Endothelial cell of umbilical vein (primary cell): ENCODE results near the gene SPON1. TPM values are rescaled to one million over a fixed set of nuclear protein-coding genes. Genes with fewer than 3 reads are reported as not detected.

Source experiments
- BruUV-seq: library from RNA; stranded (reverse); fragments of 400-500 nt; replicated peaks from 2 replicates; lab custom pipeline; 2021; lab: Mats Ljungman, UMichigan
- CTCF ChIA-PET: fragments of 300-600, 350-600 bp; sonication (Branson Sonifier 250); formaldehyde crosslinking; loops from one replicate; lab custom pipeline; 2021; ENCODE audit warnings: antibody characterized with exemption, inconsistent platforms; lab: Charles Lee
- POLR2A ChIA-PET: fragments of 300-600, 350-600 bp; sonication (Branson Sonifier 250); formaldehyde crosslinking; loops from one replicate; lab custom pipeline; 2021; ENCODE audit warnings: antibody characterized with exemption, inconsistent platforms; lab: Charles Lee
- DNase-seq: peaks from one replicate; pipeline ENCODE4 v3.0.0-alpha.2; 2011; ENCODE audit warnings: low read depth, low spot score
- FAIRE-seq: peaks from 2 replicates; lab custom pipeline; 2011; peaks lifted over from hg19 to GRCh38; lab: Jason Lieb, UNC
- H2AFZ ChIP-seq: 2 replicates; pipeline ENCODE4 v1.6.0; 2012; ENCODE audit warnings: low read depth, low read length, control low read depth, inconsistent platforms
- H3K27ac ChIP-seq: 2 replicates; pipeline ENCODE4 v1.5.1; 2011; ENCODE audit warnings: low read depth, mild to moderate bottlenecking, control low read depth, low read length, moderate library complexity; ENCODE audit not compliant: insufficient read depth
- H3K27me3 ChIP-seq, 2 experiments: 2 replicates each; pipeline versions ENCODE4 v1.6.0 to v1.6.1; 2011; ENCODE audit warnings: low read length in 2 of 2, mixed read lengths in 1 of 2; ENCODE audit not compliant: control insufficient read depth in 2 of 2, insufficient read depth in 2 of 2
- H3K36me3 ChIP-seq, 2 experiments: 2 replicates in 1 of 2; 3 replicates in 1 of 2; pipeline ENCODE4 v1.5.1; 2011; ENCODE audit warnings: low read length in 2 of 2, mild to moderate bottlenecking in 1 of 2, moderate library complexity in 1 of 2; ENCODE audit not compliant: control insufficient read depth in 2 of 2, insufficient read depth in 2 of 2; ENCODE audit errors: extremely low read depth in 1 of 2
- H3K4me1 ChIP-seq: 3 replicates; pipeline ENCODE4 v1.5.1; 2011; ENCODE audit warnings: mild to moderate bottlenecking, low read length; ENCODE audit not compliant: control insufficient read depth, insufficient read depth; ENCODE audit errors: extremely low read depth
- H3K4me2 ChIP-seq: 2 replicates; pipeline ENCODE4 v1.6.1; 2011; ENCODE audit warnings: low read length, control low read depth, mixed read lengths; ENCODE audit not compliant: insufficient read depth
- H3K4me3 ChIP-seq, 3 experiments: fragments of 200-600 bp in 1 of 3; sonication (generic), shearing (Covaris generic) in 1 of 3; replicated peaks in 1 of 3; 2 replicates each; pipeline ENCODE4 v1.5.1; 2011 to 2016; ENCODE audit warnings: control low read depth in 3 of 3, low read length in 3 of 3, mild to moderate bottlenecking in 2 of 3, inconsistent platforms in 1 of 3, low read depth in 1 of 3, moderate library complexity in 1 of 3; ENCODE audit not compliant: insufficient read depth in 1 of 3
- H3K79me2 ChIP-seq: 2 replicates; pipeline ENCODE4 v1.6.0; 2012; ENCODE audit warnings: low read length, inconsistent platforms; ENCODE audit not compliant: control insufficient read depth, insufficient read depth
- H3K9ac ChIP-seq: replicated peaks from 2 replicates; pipeline ENCODE3; 2011; ENCODE audit warnings: low read length, control low read depth; ENCODE audit not compliant: insufficient read depth; ENCODE audit errors: extremely low read depth
- H3K9me1 ChIP-seq: replicated peaks from 3 replicates; pipeline ENCODE4 v1.6.0; 2011; ENCODE audit warnings: mild to moderate bottlenecking, low read length; ENCODE audit not compliant: control insufficient read depth, insufficient read depth; ENCODE audit errors: extremely low read depth
- H3K9me3 ChIP-seq: replicated peaks from 2 replicates; pipeline ENCODE4 v1.5.1; 2012; ENCODE audit warnings: low read length, inconsistent platforms; ENCODE audit not compliant: control insufficient read depth, insufficient read depth
- H4K20me1 ChIP-seq: replicated peaks from 2 replicates; pipeline ENCODE3; 2011; ENCODE audit warnings: mild to moderate bottlenecking, low read length; ENCODE audit not compliant: control insufficient read depth, insufficient read depth; ENCODE audit errors: extremely low read depth
- CTCF ChIP-seq, 2 donors: IDR thresholded peaks; 1 replicate in 1 of 2; 2 replicates in 1 of 2; pipeline ENCODE4 v1.5.1; 2011; ENCODE audit warnings: low read length in 2 of 2, mild to moderate bottlenecking in 2 of 2, moderate library complexity in 2 of 2, control low read depth in 1 of 2, inconsistent platforms in 1 of 2, low read depth in 1 of 2; ENCODE audit not compliant: insufficient read depth in 1 of 2; ENCODE audit errors: extremely low read depth in 1 of 2
- EZH2 ChIP-seq: IDR thresholded peaks from 2 replicates; pipeline ENCODE4 v1.6.1; 2012; ENCODE audit warnings: borderline replicate concordance, low read depth, mild to moderate bottlenecking, moderate library complexity, low read length, inconsistent platforms; ENCODE audit not compliant: severe bottlenecking
- FOS ChIP-seq: IDR thresholded peaks from 2 replicates; pipeline ENCODE4 v1.6.1; 2011; ENCODE audit warnings: mild to moderate bottlenecking, low read length, moderate library complexity, borderline replicate concordance; ENCODE audit not compliant: insufficient read depth
- GATA2 ChIP-seq: IDR thresholded peaks from 2 replicates; pipeline ENCODE4 v1.7.0; 2011; ENCODE audit warnings: low read depth, mild to moderate bottlenecking, moderate library complexity, mixed read lengths, low read length; ENCODE audit not compliant: insufficient read length, insufficient read depth
- JUN ChIP-seq: IDR thresholded peaks from 2 replicates; pipeline ENCODE4 v1.6.1; 2011; ENCODE audit warnings: borderline replicate concordance, low read depth; ENCODE audit not compliant: insufficient read length, insufficient read depth
- MAX ChIP-seq: IDR thresholded peaks from 2 replicates; pipeline ENCODE4 v1.6.1; 2011; ENCODE audit not compliant: insufficient read depth, insufficient read length
- MYC ChIP-seq: IDR thresholded peaks from one replicate; pipeline ENCODE4 v1.6.1; 2011; ENCODE audit warnings: mild to moderate bottlenecking, low read depth, low read length
- POLR2A ChIP-seq: IDR thresholded peaks from 2 replicates; pipeline ENCODE4 v1.6.1; 2012; ENCODE audit warnings: low read depth, mild to moderate bottlenecking, control low read depth, low read length
- POLR2AphosphoS5 ChIP-seq: IDR thresholded peaks from 2 replicates; pipeline ENCODE4 v1.6.1; 2012; ENCODE audit warnings: low read depth, mild to moderate bottlenecking, control low read depth, low read length, moderate library complexity; ENCODE audit not compliant: insufficient read depth
- dilution Hi-C: fragments of 300-500 bp; cut with MboI; formaldehyde crosslinking; loops from one replicate; pipeline ENCODE4 v1.15.0; 2019; ENCODE audit warnings: low sequenced_read_pairs; ENCODE audit not compliant: extremely low pct_ligation_motif_present
- intact Hi-C: fragments of 100-400 bp; cut with micrococcal nuclease; formaldehyde crosslinking; loops from one replicate; pipeline ENCODE4 v1.10.0; 2022
- polyA plus RNA-seq, 4 experiments: library from polyadenylated mRNA; depleted of rRNA in 3 of 4; stranded (reverse) in 3 of 4; unstranded in 1 of 4; fragments of >200 nt; gene quantifications; 2 replicates each; pipeline versions ENCODE4 v1.2.1 to v1.2.3, GENCODE V29; 2011 to 2012; ENCODE audit warnings: missing spikeins in 1 of 4
- total RNA-seq: library from RNA; stranded (reverse); gene quantifications from 2 replicates; pipeline ENCODE4 v1.2.3, GENCODE V29; 2021

SPON1 gene
- total and polyA plus RNA-seq, 2 donors (not counting 3 experiments of a cell fraction or from before 2014, with no cell fraction given): 0.31 TPM; not detected in 1

GRCh38 chr11:14306481-14306880 is 344.0 kb downstream of the SPON1 start:
- BruUV-seq: no TSS peak
- Histone ChIP-seq H3K9ac (no peak overlapping the region), H2AFZ (no peak overlapping the region), H3K4me2 (no peak overlapping the region), H3K36me3 (no peaks in the 10 kb centered on the region), H3K9me3 (no peaks in the 10 kb centered on the region), H3K79me2 (peaks cover 92% of the 10 kb centered on the region), H3K9me1 (peaks cover 4% of the 10 kb centered on the region), H3K27me3 (no peaks in the 10 kb centered on the region), H4K20me1 (peaks cover 3% of the 10 kb centered on the region), H3K4me1 (peaks cover 4% of the 10 kb centered on the region), H3K27ac (no peak overlapping the region), H3K4me3 (no peak overlapping the region)
- FAIRE-seq: no peak
- POLR2A ChIA-PET: no interaction called here
- no peak for TF ChIP-seq JUN
- TF ChIP-seq GATA2: no peak
- no peak for TF ChIP-seq MYC
- no peak for TF ChIP-seq FOS
- TF ChIP-seq POLR2A: no peak
- TF ChIP-seq POLR2AphosphoS5: no peak
- TF ChIP-seq MAX: no peak
- no peak for TF ChIP-seq EZH2
- TF ChIP-seq CTCF (IDR thresholded peaks at IDR 0.05; ENCODE audit: extremely low read depth in 1 of 2, insufficient read depth in 1 of 2, low read depth in 1 of 2, low read length in 2 of 2): no peak
- CTCF ChIA-PET: interaction anchor here (2.5 to 9.4 kb wide), 3 partner anchors 49 to 148 kb away, joined by 6 to 514 read pairs (median 261); no protein-coding TSS in a partner anchor
- DNase-seq: no peak
- intact Hi-C loops (no loop called here), dilution Hi-C loops (no loop called here)
